DMS 273 (cell line): ENCODE results near the gene KCNK6.

Experiments used
- DNase-seq: peaks from one replicate; lab custom pipeline; 2025; ENCODE audit not compliant: unreplicated experiment; lab: John Stamatoyannopoulos, UW

KCNK6 gene

DNA sequence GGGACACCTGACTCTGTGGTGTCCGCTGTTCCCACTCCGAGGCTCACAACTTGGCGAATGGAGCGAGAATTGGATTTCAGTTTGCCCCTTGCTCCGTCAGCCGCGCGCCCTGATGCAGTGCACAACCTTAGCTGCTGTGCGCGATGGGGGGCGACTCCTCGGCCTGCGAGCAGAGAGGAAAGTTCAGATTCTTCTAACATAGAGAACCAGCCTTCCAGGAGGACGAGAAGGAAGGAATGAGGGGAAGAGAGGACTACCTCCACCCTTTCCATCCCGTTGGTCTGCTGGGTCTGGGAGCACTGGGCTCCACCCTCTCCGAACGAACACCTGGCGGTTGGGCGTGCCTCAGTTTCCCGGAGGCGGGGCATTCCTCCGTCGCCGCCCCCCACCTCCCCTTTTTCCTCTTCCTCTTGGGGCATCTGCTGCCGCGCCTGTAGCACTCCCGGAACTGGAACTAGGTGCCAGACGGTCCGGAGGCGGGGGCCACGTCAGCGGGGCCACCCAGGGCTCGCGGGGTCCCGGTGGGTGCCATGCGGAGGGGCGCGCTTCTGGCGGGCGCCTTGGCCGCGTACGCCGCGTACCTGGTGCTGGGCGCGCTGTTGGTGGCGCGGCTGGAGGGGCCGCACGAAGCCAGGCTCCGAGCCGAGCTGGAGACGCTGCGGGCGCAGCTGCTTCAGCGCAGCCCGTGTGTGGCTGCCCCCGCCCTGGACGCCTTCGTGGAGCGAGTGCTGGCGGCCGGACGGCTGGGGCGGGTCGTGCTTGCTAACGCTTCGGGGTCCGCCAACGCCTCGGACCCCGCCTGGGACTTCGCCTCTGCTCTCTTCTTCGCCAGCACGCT lies at the start of gene KCNK6:
KCNK6 (plus strand) TSS at position 425 of the 838 bp plus-strand sequence; CDS start at position 531, 106 bp downstream.
- DNase-seq = peak; percentile 75

DNA sequence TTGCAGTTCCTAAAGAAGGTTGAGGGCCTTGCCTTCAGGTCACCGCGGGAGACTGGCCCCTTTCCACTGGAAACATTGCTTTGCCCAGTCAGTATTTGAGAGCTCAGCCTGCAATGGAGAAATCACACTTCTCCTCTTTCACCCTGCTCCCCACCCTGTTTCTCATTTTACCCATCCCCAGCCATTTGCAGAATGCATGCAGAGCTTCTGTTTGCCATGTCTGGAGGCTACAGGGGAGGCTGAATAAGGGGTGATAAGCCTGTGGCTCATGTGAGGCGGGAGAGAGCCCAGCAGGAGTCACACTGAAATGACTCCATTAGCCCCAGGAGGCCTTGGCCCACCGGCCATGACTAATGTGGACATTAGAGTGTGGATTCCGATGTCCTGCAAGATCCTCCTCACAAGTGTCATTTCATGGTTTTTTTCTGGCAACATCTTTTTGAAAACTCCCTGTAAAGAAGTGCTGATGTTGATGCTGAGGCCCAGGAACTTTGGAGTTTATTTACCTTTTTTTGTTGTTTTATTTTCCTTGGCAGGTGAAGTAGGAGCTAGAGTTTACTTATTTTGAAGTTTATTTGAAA lies 49.0 kb upstream of the KCNK6 start:
- DNase-seq = no peak

DNA sequence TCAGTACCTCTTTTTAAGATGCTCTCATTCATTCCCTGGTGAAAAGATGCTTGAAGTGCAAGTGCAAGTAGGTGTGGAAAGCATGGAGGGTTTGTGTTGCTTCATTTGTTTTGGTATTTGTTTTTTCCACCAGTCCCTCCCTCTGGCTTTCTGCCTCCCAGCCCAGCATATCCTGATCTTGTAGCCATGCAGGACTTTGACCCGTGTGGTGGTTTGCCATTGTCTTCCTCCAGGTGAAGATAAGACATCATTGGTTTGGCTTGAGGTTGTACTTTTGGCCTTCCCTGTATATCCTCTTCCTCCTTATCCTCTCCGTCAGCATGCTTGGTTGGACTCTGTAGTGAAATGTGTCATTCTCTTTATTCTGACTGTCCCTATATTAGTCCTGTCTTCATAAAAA lies 46.1 kb upstream of the KCNK6 start:
- no peak for DNase-seq

DNA sequence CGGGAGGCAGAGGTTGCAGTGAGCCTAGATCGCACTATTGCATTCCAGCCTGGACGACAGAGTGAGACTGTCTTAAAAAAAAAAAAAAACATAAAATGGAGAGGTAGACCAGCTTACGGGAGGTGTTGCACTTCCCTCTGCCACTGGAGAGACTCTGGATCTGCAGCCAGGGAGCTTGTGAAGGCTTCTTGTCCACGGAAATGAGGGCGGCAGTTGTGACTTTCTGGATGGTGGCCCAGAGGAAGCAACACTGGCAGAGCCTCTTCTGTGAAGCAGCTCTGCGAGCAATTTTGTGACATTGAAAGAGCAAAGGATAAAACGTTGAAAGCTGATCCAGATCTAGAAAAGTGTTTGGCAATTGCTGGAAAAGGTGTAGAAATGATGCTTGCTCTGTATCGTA lies 44.9 kb upstream of the KCNK6 start:
- DNase-seq = no peak

DNA sequence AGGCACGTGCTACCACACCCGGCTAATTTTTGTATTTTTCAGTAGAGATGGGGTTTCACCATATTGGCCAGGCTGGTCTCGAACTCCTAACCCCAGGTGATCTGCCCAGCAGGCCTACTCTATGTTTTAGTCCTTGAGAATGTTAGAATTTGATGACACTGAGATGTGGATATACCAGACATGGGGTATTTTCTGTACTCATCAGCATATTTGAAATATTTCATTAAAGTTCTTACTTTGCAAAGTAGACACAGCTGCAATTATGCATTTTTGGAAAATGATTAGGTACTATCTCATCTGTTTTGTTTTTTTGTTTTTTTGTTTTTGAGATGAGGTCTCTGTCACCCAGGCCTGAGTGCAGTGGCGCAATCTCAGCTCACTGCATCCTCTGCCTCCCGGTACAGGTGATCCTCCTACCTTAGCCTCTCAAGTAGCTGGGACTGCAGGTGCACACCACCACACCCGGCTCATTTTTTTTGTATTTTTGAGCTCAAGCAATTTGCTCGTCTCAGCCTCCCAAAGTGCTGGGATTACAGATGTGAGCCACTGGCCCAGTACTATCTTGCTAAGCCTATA lies 42.6 kb upstream of the KCNK6 start:
- no peak for DNase-seq

DNA sequence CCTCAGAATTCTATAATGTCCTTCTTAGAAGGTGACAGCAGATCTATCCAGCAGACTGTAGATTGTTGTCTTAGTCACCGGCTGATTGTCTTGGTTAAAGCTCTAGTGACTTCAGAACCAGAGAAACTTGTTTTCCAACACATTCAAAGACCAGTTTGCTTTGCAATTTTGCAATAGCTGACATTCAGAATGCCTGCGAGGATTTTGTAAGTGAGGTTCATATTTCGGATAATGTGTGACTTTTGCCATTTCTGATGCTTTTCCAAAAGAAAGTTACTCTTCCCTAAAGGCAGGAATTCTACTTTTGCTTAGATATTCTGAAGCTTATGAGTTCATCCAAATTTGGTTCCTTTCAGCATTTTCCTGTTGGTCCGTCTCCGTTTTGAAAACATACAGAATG lies 42.1 kb upstream of the KCNK6 start:
- DNase-seq = no peak

DNA sequence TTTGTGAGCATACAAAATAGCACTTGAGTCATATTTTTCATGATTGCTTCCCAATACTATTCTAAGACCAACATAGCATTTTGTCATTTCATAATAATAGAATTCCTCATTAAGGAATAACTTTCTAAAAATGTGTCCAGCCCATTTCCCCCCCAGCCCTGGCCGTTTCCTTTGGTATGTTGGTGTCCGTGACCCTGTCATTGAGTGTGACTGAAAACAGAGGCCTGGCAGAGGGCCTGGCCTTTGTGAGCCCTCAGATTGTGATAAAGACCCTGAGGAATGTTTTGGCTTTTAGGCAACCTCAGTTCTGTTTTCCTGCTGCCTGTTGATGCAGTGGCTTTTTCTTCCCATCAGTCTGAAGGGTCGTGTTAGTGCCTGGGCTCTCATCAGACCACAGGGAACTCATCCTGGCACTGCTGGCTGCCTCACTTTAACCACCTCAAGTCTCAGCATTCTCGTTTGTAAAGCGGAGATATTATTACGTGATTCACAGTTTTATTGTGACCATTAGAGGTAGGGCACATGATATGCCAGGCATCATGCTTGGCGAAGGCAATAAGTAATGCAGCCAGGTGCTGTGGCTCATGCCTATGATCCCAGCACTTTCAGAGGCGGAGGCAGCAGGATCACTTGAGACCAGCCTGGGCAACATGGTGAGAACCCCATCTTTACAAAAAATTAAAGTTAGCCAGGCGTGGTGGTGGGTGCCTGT lies 41.5 kb upstream of the KCNK6 start:
- DNase-seq = no peak

DNA sequence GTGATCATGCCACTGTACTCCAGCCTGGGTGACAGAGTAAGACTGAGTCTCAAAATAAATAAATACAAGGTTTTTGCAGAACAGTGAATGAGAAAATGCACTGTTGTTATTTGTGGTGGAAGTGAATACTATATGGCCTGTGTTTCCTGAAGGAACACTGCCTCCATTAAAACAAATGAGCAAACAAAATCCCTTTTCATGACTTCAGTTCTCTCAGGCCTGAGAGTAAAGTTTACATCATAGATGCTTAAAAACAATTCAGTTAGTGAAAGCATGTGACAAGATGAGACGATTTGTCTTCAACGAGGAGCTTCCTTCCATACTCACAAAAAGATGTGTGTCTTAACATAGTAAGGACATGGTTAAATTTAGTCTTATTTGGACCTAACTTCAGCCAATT lies 40.9 kb upstream of the KCNK6 start:
- DNase-seq = no peak

DNA sequence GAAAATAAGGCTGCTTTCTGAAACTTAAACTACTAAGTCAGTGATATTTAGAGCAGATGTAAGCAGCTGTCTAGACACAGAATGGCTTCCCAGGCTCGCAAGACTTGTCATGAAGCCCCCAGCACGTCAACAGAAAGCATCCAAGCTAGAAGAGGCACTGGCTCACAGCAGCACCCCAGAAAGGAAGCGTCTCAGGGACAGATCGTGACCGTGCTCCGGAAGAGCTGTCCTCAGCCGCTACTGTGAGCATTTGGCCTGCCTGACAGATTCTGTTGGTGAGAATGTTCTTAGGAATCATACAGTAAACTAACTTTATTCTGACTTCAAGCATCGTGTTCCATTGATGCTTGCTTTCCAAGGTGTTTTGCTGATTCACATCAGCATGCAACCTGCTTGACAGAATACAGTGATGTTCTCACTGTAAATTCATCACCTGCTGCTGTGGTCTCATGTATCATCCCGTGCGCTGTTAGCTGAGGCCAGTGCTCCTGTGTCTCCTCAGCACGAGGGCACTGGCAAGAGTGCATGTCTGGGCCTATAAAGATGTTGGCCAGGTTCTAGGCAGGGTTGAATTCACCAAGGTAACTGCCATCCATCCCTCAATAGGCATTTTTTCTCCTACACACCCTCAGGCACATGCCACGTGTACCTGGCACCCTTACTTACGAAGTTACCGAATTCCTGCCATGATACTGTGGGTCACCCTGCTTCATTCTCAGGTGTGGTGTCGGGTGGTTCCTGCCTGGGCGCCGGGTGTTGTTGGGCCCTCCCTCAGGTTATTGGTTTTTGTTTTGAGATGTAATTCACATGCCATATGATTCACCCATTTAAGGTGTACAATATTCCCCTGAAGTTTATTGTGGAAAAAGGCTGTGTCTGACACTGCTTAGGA lies 39.4 kb upstream of the KCNK6 start:
- no peak for DNase-seq

DNA sequence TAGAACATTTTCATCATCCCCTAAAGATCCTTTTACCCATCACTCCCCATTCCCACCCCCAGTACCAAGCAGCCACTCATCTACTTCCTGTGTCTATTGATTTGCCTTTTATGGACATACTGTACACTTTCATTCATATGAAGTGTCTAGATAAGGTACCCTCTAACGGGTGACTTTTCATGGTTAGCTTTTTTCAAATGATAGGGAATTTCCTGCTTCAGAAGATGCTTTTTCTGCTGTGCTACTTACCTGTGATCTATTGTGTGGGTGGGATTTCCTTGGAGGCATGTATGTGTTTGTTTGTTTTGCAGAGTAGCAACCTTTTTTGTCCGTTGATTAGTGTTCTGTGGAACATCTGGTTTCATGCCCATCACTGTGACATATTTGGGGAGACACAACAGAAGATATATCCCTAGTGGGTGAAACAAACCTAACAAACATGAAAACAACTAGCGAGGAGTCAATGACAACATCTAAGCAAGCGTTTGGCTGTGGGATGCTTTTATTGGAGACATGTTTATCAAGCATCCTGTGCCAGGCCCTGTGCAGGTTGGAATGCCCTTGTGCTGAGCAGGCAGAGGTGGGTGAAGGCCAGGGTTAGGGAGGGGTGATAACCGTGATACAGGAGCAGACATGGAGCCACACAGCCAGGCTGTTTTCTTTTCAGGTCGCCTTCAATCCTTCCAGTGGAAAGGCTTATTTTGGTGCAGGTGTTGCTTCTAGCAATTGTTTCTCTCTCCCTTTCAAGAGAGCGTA lies 37.7 kb upstream of the KCNK6 start:
- no peak for DNase-seq

DNA sequence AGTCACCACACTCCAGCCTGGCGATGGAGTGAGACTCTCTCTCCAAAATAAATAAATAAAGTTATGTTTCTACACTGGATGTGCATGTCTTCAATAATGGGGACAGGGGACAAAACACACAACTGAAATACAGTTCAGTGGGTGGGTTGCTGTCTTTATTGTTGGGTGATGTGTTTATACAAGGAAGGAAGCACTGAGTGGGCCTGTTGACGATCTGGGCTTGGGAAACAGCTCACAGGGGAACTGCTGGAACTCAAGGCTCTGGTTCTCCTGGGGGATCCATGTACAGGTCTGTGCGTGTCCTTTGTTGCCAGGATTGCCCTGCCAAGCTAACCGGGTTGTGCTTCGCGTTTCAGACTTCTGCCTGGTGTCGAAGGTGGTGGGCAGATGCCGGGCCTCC lies 36.4 kb upstream of the KCNK6 start:
- DNase-seq = no peak

DNA sequence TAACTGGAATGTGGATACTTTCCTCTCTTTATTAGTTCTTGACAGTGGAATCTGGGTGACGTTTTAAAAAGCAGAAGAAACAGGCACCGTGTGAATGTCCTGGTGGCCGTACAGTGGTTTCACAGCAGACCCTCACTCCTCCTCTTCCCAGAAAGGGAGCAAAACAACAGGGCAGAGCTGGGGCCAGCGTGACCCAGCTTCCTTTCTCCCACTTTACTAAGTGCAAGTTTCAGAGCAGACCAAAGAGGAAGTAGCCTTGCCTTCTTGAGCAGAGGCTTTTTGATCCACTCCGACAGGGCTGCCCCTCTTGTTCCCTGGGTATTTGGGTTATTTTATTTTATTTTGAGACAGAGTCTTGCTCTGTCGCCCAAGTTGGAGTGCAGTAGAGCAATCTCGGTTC lies 35.2 kb upstream of the KCNK6 start:
- no peak for DNase-seq

DNA sequence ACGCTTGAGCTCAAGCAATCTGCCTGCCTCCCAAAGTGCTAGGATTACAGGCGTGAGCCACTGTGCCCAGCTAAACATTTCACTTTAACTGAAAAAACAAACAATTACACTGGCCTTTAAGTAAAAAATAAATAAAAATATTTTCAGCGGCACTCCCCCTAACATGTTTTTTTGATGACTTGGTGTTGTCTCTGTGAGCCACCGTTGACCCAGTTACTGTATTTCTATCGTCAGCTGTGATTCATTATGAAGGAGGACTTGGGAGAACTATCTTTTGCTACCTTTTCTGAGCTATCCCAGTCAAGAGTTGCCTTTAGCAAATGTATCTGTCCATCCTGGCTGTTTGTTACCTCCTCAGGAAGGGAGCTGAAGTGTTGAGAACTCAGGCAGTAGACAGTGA lies 34.1 kb upstream of the KCNK6 start:
- no peak for DNase-seq

DNA sequence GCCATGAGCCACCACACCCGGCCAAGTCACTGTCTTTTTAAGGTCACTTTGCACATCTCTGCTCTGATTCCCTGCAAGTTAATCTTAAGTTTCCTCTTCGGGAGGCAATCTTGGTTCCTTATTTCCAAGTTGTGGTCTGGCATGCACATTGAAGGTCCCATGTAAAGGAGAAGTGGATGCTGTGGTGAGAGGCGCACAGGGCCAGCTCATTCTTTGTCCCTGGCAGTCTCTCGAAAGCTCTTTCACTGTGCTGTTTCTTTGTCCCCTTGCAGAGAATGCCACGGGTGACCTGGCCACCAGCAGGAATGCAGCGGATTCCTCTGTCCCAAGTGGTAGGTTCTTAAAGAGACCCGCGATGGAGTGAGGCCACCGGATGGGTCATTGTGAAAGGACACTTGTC lies 32.0 kb upstream of the KCNK6 start:
- no peak for DNase-seq

DNA sequence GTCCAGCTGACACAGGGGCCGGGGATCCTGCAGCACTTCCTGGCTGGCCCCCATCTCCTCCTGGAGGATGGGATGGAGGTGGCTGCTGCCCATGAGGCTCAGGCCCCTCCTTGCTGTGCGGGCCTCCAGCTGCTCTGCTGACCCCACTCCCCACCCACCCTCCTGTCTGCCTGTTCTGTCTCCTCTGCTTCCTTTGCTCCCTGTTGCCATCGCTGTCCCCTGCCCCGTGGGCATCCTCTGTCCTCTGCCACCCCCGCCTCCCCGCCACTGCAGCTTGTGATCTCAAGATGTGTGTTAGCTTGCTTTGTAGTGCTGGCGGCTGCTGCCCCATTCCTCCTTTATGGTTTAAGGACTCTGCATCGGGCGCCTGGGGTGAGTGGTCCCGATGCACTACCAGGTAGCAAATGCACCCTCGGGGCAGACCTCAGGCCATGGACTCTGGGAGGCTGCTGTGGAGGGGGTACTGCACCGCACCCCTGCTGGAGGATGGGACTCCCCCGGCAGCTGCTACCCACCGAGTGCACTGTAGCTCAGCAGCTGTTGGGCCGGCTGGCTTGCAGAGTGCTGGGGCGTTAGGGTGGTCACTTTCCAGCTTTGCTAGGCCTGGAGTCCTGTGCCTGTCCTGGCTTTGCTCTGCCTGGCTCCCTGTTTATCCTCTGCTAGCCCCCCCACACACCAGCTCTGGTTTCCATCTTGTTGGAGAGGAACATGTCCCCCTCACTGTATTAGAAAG lies 31.4 kb upstream of the KCNK6 start:
- no peak for DNase-seq

DNA sequence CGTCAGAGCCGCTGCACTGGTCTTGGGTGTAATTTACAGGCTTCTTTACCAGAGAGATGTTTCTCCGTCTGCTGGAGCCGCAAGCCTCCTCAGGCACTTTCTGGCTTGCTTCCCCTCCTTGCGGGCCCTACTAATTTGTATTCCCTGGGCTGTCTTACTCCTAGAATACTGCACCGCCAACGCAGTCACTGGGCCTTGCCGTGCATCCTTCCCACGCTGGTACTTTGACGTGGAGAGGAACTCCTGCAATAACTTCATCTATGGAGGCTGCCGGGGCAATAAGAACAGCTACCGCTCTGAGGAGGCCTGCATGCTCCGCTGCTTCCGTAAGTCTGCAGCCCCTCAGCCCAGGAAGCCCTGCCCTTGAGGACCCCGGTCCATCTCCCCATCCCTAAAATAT lies 29.7 kb upstream of the KCNK6 start:
- DNase-seq = no peak

DNA sequence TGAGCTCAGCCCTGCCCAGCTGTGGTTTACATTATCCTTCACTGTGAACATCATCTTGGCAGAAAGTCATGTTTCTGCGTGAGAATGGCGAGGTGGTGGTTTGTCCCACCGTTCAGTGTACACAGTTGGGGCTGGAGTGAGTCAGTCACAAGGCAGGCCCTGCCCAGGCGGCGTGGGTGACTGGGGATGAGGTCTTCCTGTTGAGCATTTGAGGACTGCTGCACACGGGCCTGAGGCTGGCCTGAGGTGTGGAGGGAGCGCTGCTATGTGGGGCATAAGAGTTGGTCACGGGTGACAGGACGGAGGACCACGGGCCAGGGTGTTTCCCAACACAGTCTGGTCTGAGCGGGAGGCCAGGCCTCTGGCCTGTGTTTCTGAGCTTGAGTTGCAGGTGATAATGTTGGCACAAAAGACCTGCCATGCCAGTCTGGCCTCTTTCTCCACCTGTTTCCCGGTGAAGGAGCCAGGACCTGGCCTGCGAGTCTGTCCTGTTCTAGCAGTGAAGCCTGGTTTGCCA lies 29.0 kb upstream of the KCNK6 start:
- DNase-seq = no peak

DNA sequence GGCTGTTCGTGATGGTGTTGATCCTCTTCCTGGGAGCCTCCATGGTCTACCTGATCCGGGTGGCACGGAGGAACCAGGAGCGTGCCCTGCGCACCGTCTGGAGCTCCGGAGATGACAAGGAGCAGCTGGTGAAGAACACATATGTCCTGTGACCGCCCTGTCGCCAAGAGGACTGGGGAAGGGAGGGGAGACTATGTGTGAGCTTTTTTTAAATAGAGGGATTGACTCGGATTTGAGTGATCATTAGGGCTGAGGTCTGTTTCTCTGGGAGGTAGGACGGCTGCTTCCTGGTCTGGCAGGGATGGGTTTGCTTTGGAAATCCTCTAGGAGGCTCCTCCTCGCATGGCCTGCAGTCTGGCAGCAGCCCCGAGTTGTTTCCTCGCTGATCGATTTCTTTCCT lies 27.8 kb upstream of the KCNK6 start:
- DNase-seq = no peak

DNA sequence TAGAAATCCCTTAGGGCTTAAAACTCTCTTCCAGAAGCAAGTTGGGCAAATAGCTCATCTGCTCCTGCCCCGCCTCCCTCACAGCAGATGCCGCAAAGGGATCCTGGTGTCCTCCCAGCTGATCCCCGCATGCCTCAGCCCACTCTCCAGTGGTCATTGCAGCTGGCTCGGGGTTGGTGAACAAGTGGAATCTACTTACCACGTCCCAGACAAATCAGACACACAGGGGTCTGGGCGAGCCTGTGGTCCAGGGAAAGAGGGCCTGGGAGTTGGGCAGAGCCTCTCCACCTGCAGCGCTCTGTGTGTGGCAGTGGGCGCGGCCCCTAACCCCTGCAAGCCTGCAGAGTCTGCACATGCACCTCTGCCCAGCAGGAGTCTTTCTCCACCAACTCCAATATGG lies 26.4 kb upstream of the KCNK6 start:
- DNase-seq = no peak
